Muscle of arm (tissue), 14 donors: ENCODE results near the gene SKIC8. TPM values are rescaled to one million over a fixed set of nuclear protein-coding genes. Genes with fewer than 3 reads are reported as not detected.

ENCODE experiments used
- DNase-seq: peaks from one replicate; pipeline ENCODE4 v3.0.0-alpha.2; 2013
- long read RNA-seq, 11 donors: transcript quantifications; one replicate each; lab custom pipeline, GENCODE V29; 2026
- polyA plus RNA-seq, 12 donors: library from polyadenylated mRNA; unstranded; fragments of 120-200 nt; gene quantifications; one replicate each; pipeline ENCODE4 v1.2.1, GENCODE V29; 2013; ENCODE audit not compliant: insufficient read length in 12 of 12

Gene SKIC8
- 10 to 100 TPM in 11 of 12 donors, not detected in 1; 39.7 to 79.2 (median 57.0) TPM for polyA plus RNA-seq
- long read RNA-seq, donor 1, transcript WDR61-210 (1 exons, 3,629 nt), result minor isoform, 13 of 46 reads
- long read RNA-seq, donor 1, transcript WDR61-201 (11 exons, 1,387 nt), result major isoform, 29 of 46 reads
- long read RNA-seq, donor 1, partial matches to known transcripts, result 0 of 46 reads
- long read RNA-seq, donor 1, other reads (novel, unspliced or antisense), result 0 of 46 reads
- long read RNA-seq, donor 2, transcript WDR61-201 (11 exons, 1,387 nt), result major isoform, 22 of 32 reads
- long read RNA-seq, donor 2, transcript WDR61-210 (1 exons, 3,629 nt), result minor isoform, 5 of 32 reads
- long read RNA-seq, donor 2, partial matches to known transcripts, result 0 of 32 reads
- long read RNA-seq, donor 2, other reads (novel, unspliced or antisense), result 0 of 32 reads
- long read RNA-seq, donor 3, transcript WDR61-210 (1 exons, 3,629 nt), result major isoform, 11 of 21 reads
- long read RNA-seq, donor 3, transcript WDR61-201 (11 exons, 1,387 nt), result minor isoform, 8 of 21 reads
- long read RNA-seq, donor 3, partial matches to known transcripts, result 0 of 21 reads
- long read RNA-seq, donor 3, other reads (novel, unspliced or antisense), result 0 of 21 reads
- long read RNA-seq, donor 4, transcript WDR61-201 (11 exons, 1,387 nt), result major isoform, 9 of 13 reads
- long read RNA-seq, donor 4, partial matches to known transcripts, result 0 of 13 reads
- long read RNA-seq, donor 4, other reads (novel, unspliced or antisense), result 0 of 13 reads
- long read RNA-seq, donor 5, transcript WDR61-210 (1 exons, 3,629 nt), result minor isoform, 9 of 39 reads
- long read RNA-seq, donor 5, transcript WDR61-201 (11 exons, 1,387 nt), result major isoform, 26 of 39 reads
- long read RNA-seq, donor 5, partial matches to known transcripts, result 0 of 39 reads
- long read RNA-seq, donor 5, other reads (novel, unspliced or antisense), result 0 of 39 reads
- long read RNA-seq, donor 6, transcript WDR61-201 (11 exons, 1,387 nt), result major isoform, 11 of 21 reads
- long read RNA-seq, donor 6, partial matches to known transcripts, result 0 of 21 reads
- long read RNA-seq, donor 6, other reads (novel, unspliced or antisense), result 0 of 21 reads
- long read RNA-seq, donor 7, transcript WDR61-201 (11 exons, 1,387 nt), result major isoform, 9 of 15 reads
- long read RNA-seq, donor 7, partial matches to known transcripts, result 0 of 15 reads
- long read RNA-seq, donor 7, other reads (novel, unspliced or antisense), result 0 of 15 reads
- long read RNA-seq, donor 8, transcript WDR61-210 (1 exons, 3,629 nt), result minor isoform, 12 of 37 reads
- long read RNA-seq, donor 8, transcript WDR61-201 (11 exons, 1,387 nt), result major isoform, 21 of 37 reads
- long read RNA-seq, donor 8, partial matches to known transcripts, result 0 of 37 reads
- long read RNA-seq, donor 8, other reads (novel, unspliced or antisense), result 0 of 37 reads
- long read RNA-seq, donor 9, transcript WDR61-201 (11 exons, 1,387 nt), result major isoform, 16 of 21 reads
- long read RNA-seq, donor 9, partial matches to known transcripts, result 0 of 21 reads
- long read RNA-seq, donor 9, other reads (novel, unspliced or antisense), result 0 of 21 reads
- long read RNA-seq, donor 10, transcript WDR61-201 (11 exons, 1,387 nt), result major isoform, 11 of 17 reads
- long read RNA-seq, donor 10, partial matches to known transcripts, result 0 of 17 reads
- long read RNA-seq, donor 10, other reads (novel, unspliced or antisense), result 0 of 17 reads
- long read RNA-seq, donor 11, transcript WDR61-201 (11 exons, 1,387 nt), result major isoform, 20 of 31 reads
- long read RNA-seq, donor 11, transcript WDR61-210 (1 exons, 3,629 nt), result minor isoform, 6 of 31 reads
- long read RNA-seq, donor 11, partial matches to known transcripts, result 0 of 31 reads
- long read RNA-seq, donor 11, other reads (novel, unspliced or antisense), result 0 of 31 reads

- DNase-seq, result peak; percentile 95
Observed at GRCh38 chr15:78299101-78299930, at the start of gene SKIC8. SKIC8 (minus strand) TSS chr15:78299609; CDS start chr15:78295686, 3,923 bp downstream.

- DNase-seq, result no peak
Observed at GRCh38 chr15:78347586-78348543, 48.5 kb upstream of the SKIC8 start.

- DNase-seq, result no peak
Observed at GRCh38 chr15:78345396-78346125, 46.2 kb upstream of the SKIC8 start.

- no peak for DNase-seq
Observed at GRCh38 chr15:78343276-78344060, 44.1 kb upstream of the SKIC8 start.

GRCh38 chr15:78342021-78342420 lies 42.6 kb upstream of the SKIC8 start:
- DNase-seq, result no peak

GRCh38 chr15:78341057-78341987 lies 41.9 kb upstream of the SKIC8 start:
- no peak for DNase-seq

GRCh38 chr15:78340231-78341056 lies 41.0 kb upstream of the SKIC8 start, which contains the start of gene CRABP1:
CRABP1 (plus strand) TSS chr15:78340353; CDS start chr15:78340429, 76 bp downstream.
- DNase-seq, result no peak

- DNase-seq, result no peak
Observed at GRCh38 chr15:78339559-78339958, 40.1 kb upstream of the SKIC8 start.

- no peak for DNase-seq
Observed at GRCh38 chr15:78338781-78339180, 39.4 kb upstream of the SKIC8 start.

GRCh38 chr15:78335985-78336384 lies 36.6 kb upstream of the SKIC8 start:
- no peak for DNase-seq

GRCh38 chr15:78334845-78335244 lies 35.4 kb upstream of the SKIC8 start:
- no peak for DNase-seq

- DNase-seq, result no peak
Observed at GRCh38 chr15:78329625-78330024, 30.2 kb upstream of the SKIC8 start.

- DNase-seq, result no peak
Observed at GRCh38 chr15:78327466-78327865, 28.1 kb upstream of the SKIC8 start.

GRCh38 chr15:78325092-78325843 lies 25.9 kb upstream of the SKIC8 start:
- no peak for DNase-seq
